ENCODE results near the gene GALNT15. TPM values are rescaled to one million over a fixed set of nuclear protein-coding genes. Genes with fewer than 3 reads are reported as not detected.

The GALNT15 gene
- total and polyA plus RNA-seq, 2 of the 4 experiments (the other 2 are of a cell fraction), result 12.8 to 19.7 TPM

- Histone ChIP-seq H2BK15ac (ENCODE audit: low read depth, low read length) (peak overlapping the region; percentile 13; the same call in 2 of the 3 replicates), H3K4me3 (ENCODE audit: insufficient read depth, low read depth, low read length) (no peak overlapping the region), H2BK120ac (ENCODE audit: low read depth, low read length) (peak overlapping the region; percentile 47; the same call in 1 of the 2 replicates), H2AFZ (replicated peaks; ENCODE audit: low read length, poor library complexity) (no peak overlapping the region), H3K56ac (ENCODE audit: extremely low read depth, insufficient read depth, low read length) (no peak overlapping the region), H2AK5ac (ENCODE audit: low read depth, low read length) (peak overlapping the region; percentile 81), H2BK20ac (ENCODE audit: low read depth, low read length) (peak overlapping the region; percentile 41; the same call in 1 of the 2 replicates), H3K9me3 (ENCODE audit: control insufficient read depth, insufficient read depth, low read length) (no peaks in the 10 kb centered on the region), H4K5ac (ENCODE audit: low read depth, low read length) (peak overlapping the region; percentile 10; the same call in 1 of the 2 replicates), H2AK9ac (replicated peaks; ENCODE audit: low read depth, low read length, poor library complexity) (no peak overlapping the region), H3K4ac (ENCODE audit: low read depth, low read length) (peak overlapping the region; percentile 41; the same call in 1 of the 2 replicates), H3K23ac (ENCODE audit: low read depth, low read length) (no peak overlapping the region), H3K4me1 (ENCODE audit: control insufficient read depth, insufficient read depth, low read length) (peaks cover 24% of the 10 kb centered on the region), H3K27ac (ENCODE audit: insufficient read depth, low read length) (no peak overlapping the region), H3K14ac (replicated peaks; ENCODE audit: low read depth, low read length) (peak overlapping the region; percentile 57), H3K27me3 (ENCODE audit: control insufficient read depth, insufficient read depth, low read length) (no peaks in the 10 kb centered on the region), H3K9ac (ENCODE audit: low read depth, low read length) (no peak overlapping the region), H3K9me1 (ENCODE audit: insufficient read depth, low read length) (peaks cover 23% of the 10 kb centered on the region), H4K91ac (ENCODE audit: insufficient read depth, low read depth, low read length) (peak overlapping the region; percentile 76), H2BK5ac (ENCODE audit: low read depth, low read length, poor library complexity, severe bottlenecking) (no peak overlapping the region), H3K18ac (ENCODE audit: low read depth, low read length) (peak overlapping the region; percentile 63; the same call in 1 of the 2 replicates), H3K79me1 (ENCODE audit: low read depth in 1 of 2, low read length in 2 of 2) (peaks cover 4 to 20% of the 10 kb centered on the region in 2 experiments; a peak in 3 of 4 replicates), H3K4me2 (ENCODE audit: low read depth, low read length) (no peak overlapping the region), H4K8ac (ENCODE audit: low read depth in 2 of 2, low read length in 2 of 2) (no peak overlapping the region), H4K20me1 (ENCODE audit: insufficient read depth, low read length) (no peaks in the 10 kb centered on the region), H3K36me3 (ENCODE audit: control insufficient read depth, insufficient read depth, low read length) (no peaks in the 10 kb centered on the region)
- POLR2A ChIA-PET (ENCODE audit: unreplicated experiment), result no interaction called here
- CTCF ChIA-PET, result no interaction called here
- no TSS peak for BruUV-seq (replicated peaks)
- no peak for ATAC-seq (ENCODE audit: low read depth)
- in situ Hi-C loops (cut with MboI; ENCODE audit: low sequenced_read_pairs), result loop anchor here (5.0 kb wide), 1 partner anchor 110 kb away; no protein-coding TSS in a partner anchor
- dilution Hi-C loops (cut with HindIII; ENCODE audit: low sequenced_read_pairs, unreplicated experiment), result no loop called here
- intact Hi-C loops (cut with micrococcal nuclease), result no loop called here
- 100% methylated on average over 1 of the region's 1 CpG; no CpG with 5 or more reads in 1 of the 2 experiments for WGBS, 2 experiments (ENCODE audit: extremely low coverage in 2 of 2, insufficient read length in 1 of 2)
- TF ChIP-seq RFX5 (IDR thresholded peaks at IDR 0.05; ENCODE audit: low read depth, low read length) (no peak), NFE2L2 (IDR thresholded peaks at IDR 0.05; ENCODE audit: low read depth, low read length) (no peak), RAD21 (IDR thresholded peaks at IDR 0.05; ENCODE audit: low read length) (no peak), CTCF (conservative IDR thresholded peaks at IDR 0.05; ENCODE audit: low read depth, low read length) (no peak), CEBPB (IDR thresholded peaks at IDR 0.05; ENCODE audit: low read depth, low read length) (no peak), MAFK (IDR thresholded peaks at IDR 0.05; ENCODE audit: low read depth, low read length) (no peak)
- no peak for DNase-seq
These were observed 2.7 kb upstream of the GALNT15 start for GRCh38 chr3:16171825-16172224.
